Gastrocnemius medialis (tissue), 4 donors: Measurements from ENCODE around the gene ST7.

Experiments
- CTCF ChIP-seq, 5 experiments: fragments of 450-650 bp in 3 of 5; fragments of 200-600 bp in 2 of 5; sonication (generic) in 2 of 5; IDR thresholded peaks in 4 of 5; conservative IDR thresholded peaks in 1 of 5; 1 replicate in 4 of 5; 2 replicates in 1 of 5; pipeline ENCODE4 v1.5.1; 2016 to 2019; ENCODE audit warnings: antibody characterized with exemption in 5 of 5, mild to moderate bottlenecking in 3 of 5, moderate library complexity in 3 of 5
- POLR2A ChIP-seq, 2 donors: fragments of 450-650 bp; IDR thresholded peaks; one replicate each; pipeline ENCODE4 v1.6.1; 2017; ENCODE audit warnings: antibody characterized with exemption in 2 of 2, mild to moderate bottlenecking in 2 of 2, moderate library complexity in 2 of 2

DNA sequence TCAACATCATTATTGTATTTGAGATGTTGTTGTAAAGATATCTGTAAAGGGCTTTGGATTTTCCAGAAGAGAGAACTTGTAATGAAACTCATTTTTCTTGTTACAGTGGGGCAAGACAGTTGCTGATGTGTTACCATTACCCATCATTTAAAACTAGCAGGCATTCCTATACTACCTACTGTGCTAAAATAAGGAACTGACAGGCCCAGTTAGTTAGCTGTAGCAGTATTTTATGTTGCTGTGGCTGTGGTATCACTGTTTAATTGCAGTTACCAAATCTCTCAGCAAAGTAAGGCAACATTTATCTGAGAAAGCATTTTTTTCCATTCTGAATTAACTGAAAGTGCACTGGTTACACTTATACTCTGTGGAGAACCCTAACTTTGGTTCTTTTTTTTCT lies 9.9 kb downstream of the ST7 start:
- TF ChIP-seq CTCF (IDR thresholded peaks at IDR 0.05 in 4 of 5, conservative IDR thresholded peaks at IDR 0.05 in 1 of 5) (no peak), POLR2A (IDR thresholded peaks at IDR 0.05) (no peak)
